NCI-H226 (cell line): ENCODE measurements around the gene KLC1.

Experiments
- DNase-seq: peaks from one replicate; pipeline ENCODE4 v3.0.0-alpha.2; 2015

Gene KLC1

GRCh38 chr14:103706551-103707328 lies 77.7 kb downstream of the KLC1 start:
- no peak for DNase-seq

GRCh38 chr14:103707329-103708263 lies 78.6 kb downstream of the KLC1 start:
- no peak for DNase-seq

GRCh38 chr14:103708750-103709187 lies 79.8 kb downstream of the KLC1 start:
- DNase-seq, result no peak

- DNase-seq, result no peak
Observed at GRCh38 chr14:103709814-103710213, 80.8 kb downstream of the KLC1 start.

- no peak for DNase-seq
Observed at GRCh38 chr14:103710771-103711377, 81.9 kb downstream of the KLC1 start.

GRCh38 chr14:103711516-103712431 lies 82.8 kb downstream of the KLC1 start:
- peak; percentile 19 for DNase-seq

GRCh38 chr14:103712633-103713247 lies 83.7 kb downstream of the KLC1 start:
- DNase-seq, result no peak

GRCh38 chr14:103713304-103714062 lies 84.5 kb downstream of the KLC1 start:
- DNase-seq, result no peak

- no peak for DNase-seq
Observed at GRCh38 chr14:103714063-103714724, 85.2 kb downstream of the KLC1 start.

GRCh38 chr14:103715052-103716000 lies 86.3 kb downstream of the KLC1 start, which contains the start of the genes XRCC3 and ZFYVE21:
Gene XRCC3 (minus strand): TSS chr14:103715451. CDS start chr14:103711087, 4,364 bp downstream.
Gene ZFYVE21 (plus strand): TSS chr14:103715810. CDS start chr14:103715842, 32 bp downstream.
- DNase-seq, result peak; percentile 96

- DNase-seq, result no peak
Observed at GRCh38 chr14:103716091-103716801, 87.2 kb downstream of the KLC1 start.

- no peak for DNase-seq
Observed at GRCh38 chr14:103716899-103717411, 87.9 kb downstream of the KLC1 start.

GRCh38 chr14:103718572-103718971 lies 89.6 kb downstream of the KLC1 start:
- DNase-seq, result no peak

- DNase-seq, result no peak
Observed at GRCh38 chr14:103719751-103720150, 90.7 kb downstream of the KLC1 start.

GRCh38 chr14:103721334-103722120 lies 92.5 kb downstream of the KLC1 start:
- no peak for DNase-seq

- no peak for DNase-seq
Observed at GRCh38 chr14:103723748-103724081, 94.7 kb downstream of the KLC1 start.

- no peak for DNase-seq
Observed at GRCh38 chr14:103724116-103724515, 95.1 kb downstream of the KLC1 start.
